SK-N-SH treated with all-trans-retinoic acid at 6 μM for 48 hours (cell line): ENCODE results near the gene CNGA2.

Experiments used
- ATAC-seq: fragments of 200-7000 bp; cut with Tn5 transposase; 3 replicates; pipeline ENCODE4 v1.9.1; 2020; ENCODE audit warnings: mild to moderate bottlenecking, moderate library complexity
- ARNTL ChIP-seq: fragments of 450-650 bp; formaldehyde crosslinking; IDR thresholded peaks from 2 replicates; pipeline ENCODE4 v1.5.0; 2020; ENCODE audit warnings: low read depth, mild to moderate bottlenecking, moderate library complexity, borderline replicate concordance
- BACH2 ChIP-seq: fragments of 250-450 bp; sonication (Bioruptor Pico); IDR thresholded peaks from 2 replicates; pipeline ENCODE4 v1.9.0; 2021; ENCODE audit warnings: mild to moderate bottlenecking, borderline replicate concordance
- CREB5 ChIP-seq: fragments of 250-450 bp; sonication (Bioruptor Pico); IDR thresholded peaks from 2 replicates; pipeline ENCODE4 v1.5.1; 2020; ENCODE audit warnings: low read depth, mild to moderate bottlenecking, moderate library complexity
- CSRNP3 ChIP-seq: fragments of 250-450 bp; sonication (Bioruptor Pico); IDR thresholded peaks from 2 replicates; pipeline ENCODE4 v1.5.1; 2021; ENCODE audit warnings: mild to moderate bottlenecking, moderate library complexity
- GLIS3 ChIP-seq: fragments of 250-450 bp; sonication (Bioruptor Pico); IDR thresholded peaks from 2 replicates; pipeline ENCODE4 v1.5.0; 2020; ENCODE audit warnings: mild to moderate bottlenecking, moderate library complexity
- ISL1 ChIP-seq: fragments of 250-450 bp; sonication (Bioruptor Pico); IDR thresholded peaks from 2 replicates; pipeline ENCODE4 v2.1.2; 2022; ENCODE audit warnings: mild to moderate bottlenecking, moderate library complexity
- OSR1 ChIP-seq: fragments of 250-450 bp; sonication (Bioruptor Pico); IDR thresholded peaks from 2 replicates; pipeline ENCODE4 v1.8.0; 2022; ENCODE audit warnings: moderate library complexity, mild to moderate bottlenecking, inconsistent platforms
- PATZ1 ChIP-seq: fragments of 250-450 bp; sonication (Bioruptor Pico); IDR thresholded peaks from 2 replicates; pipeline ENCODE4 v1.8.0; 2020; ENCODE audit warnings: mild to moderate bottlenecking, moderate library complexity, borderline replicate concordance
- POU6F1 ChIP-seq: fragments of 250-450 bp; sonication (Bioruptor Pico); IDR thresholded peaks from 2 replicates; pipeline ENCODE4 v1.8.0; 2021; ENCODE audit warnings: low read depth, mild to moderate bottlenecking, moderate library complexity, borderline replicate concordance
- PPARA ChIP-seq: fragments of 250-450 bp; sonication (Bioruptor Pico); IDR thresholded peaks from 2 replicates; pipeline ENCODE4 v1.5.0; 2020; ENCODE audit warnings: mild to moderate bottlenecking, borderline replicate concordance
- SNAI2 ChIP-seq: fragments of 250-450 bp; sonication (Bioruptor Pico); IDR thresholded peaks from 2 replicates; pipeline ENCODE4 v1.5.0; 2020; ENCODE audit warnings: mild to moderate bottlenecking, moderate library complexity
- TOX ChIP-seq: fragments of 250-450 bp; sonication (Bioruptor Pico); IDR thresholded peaks from 2 replicates; pipeline ENCODE4 v1.8.0; 2021; ENCODE audit warnings: mild to moderate bottlenecking, moderate library complexity, borderline replicate concordance
- TSHZ2 ChIP-seq: fragments of 250-450 bp; sonication (Bioruptor Pico); IDR thresholded peaks from 2 replicates; pipeline ENCODE4 v1.5.0; 2020; ENCODE audit warnings: mild to moderate bottlenecking, moderate library complexity
- ZC3H10 ChIP-seq: fragments of 250-450 bp; sonication (Bioruptor Pico); IDR thresholded peaks from 2 replicates; pipeline ENCODE4 v1.5.1; 2021; ENCODE audit warnings: mild to moderate bottlenecking, moderate library complexity
- ZFP3 ChIP-seq: fragments of 250-450 bp; sonication (Bioruptor Pico); IDR thresholded peaks from 2 replicates; pipeline ENCODE4 v1.5.0; 2020; ENCODE audit warnings: mild to moderate bottlenecking, moderate library complexity
- ZFP30 ChIP-seq: fragments of 450-650 bp; formaldehyde crosslinking; IDR thresholded peaks from 2 replicates; pipeline ENCODE4 v1.5.0; 2022; ENCODE audit warnings: mild to moderate bottlenecking, moderate library complexity
- ZNF565 ChIP-seq: fragments of 450-650 bp; formaldehyde crosslinking; conservative IDR thresholded peaks from 2 replicates; pipeline ENCODE4 v1.5.0; 2020; ENCODE audit warnings: low read depth, mild to moderate bottlenecking, moderate library complexity
- ZNF70 ChIP-seq: fragments of 450-650 bp; formaldehyde crosslinking; IDR thresholded peaks from 2 replicates; pipeline ENCODE4 v1.5.0; 2020; ENCODE audit warnings: mild to moderate bottlenecking, moderate library complexity
- ZNF8 ChIP-seq: fragments of 450-650 bp; formaldehyde crosslinking; IDR thresholded peaks from 2 replicates; pipeline ENCODE4 v1.5.0; 2020; ENCODE audit warnings: mild to moderate bottlenecking, moderate library complexity

The CNGA2 gene

GRCh38 chrX:151762802-151763201 is 28.3 kb downstream of the CNGA2 start:
- ATAC-seq, result no peak
- TF ChIP-seq ZNF8 (CRISPR knock-in tag) (no peak), ZFP30 (CRISPR knock-in tag) (no peak), ARNTL (CRISPR knock-in tag) (no peak), ZNF70 (CRISPR knock-in tag) (no peak), POU6F1 (CRISPR knock-in tag) (no peak), ISL1 (CRISPR knock-in tag) (no peak), TSHZ2 (no peak), PPARA (CRISPR knock-in tag) (no peak)

GRCh38 chrX:151763711-151764110 is 29.2 kb downstream of the CNGA2 start:
- TF ChIP-seq ZFP3 (CRISPR knock-in tag) (no peak), PPARA (CRISPR knock-in tag) (no peak), OSR1 (no peak), ARNTL (CRISPR knock-in tag) (no peak), ZNF565 (no peak), ZC3H10 (no peak), BACH2 (CRISPR knock-in tag) (no peak), SNAI2 (CRISPR knock-in tag) (no peak), GLIS3 (CRISPR knock-in tag) (no peak)
- TF ChIP-seq, all 23 proteins: peak for 0
- no peak for ATAC-seq

- ATAC-seq, result no peak
These were observed 30.5 kb downstream of the CNGA2 start for GRCh38 chrX:151765026-151765425.

More at GRCh38 chrX:151765026-151765425, 30.5 kb downstream of the CNGA2 start:
- TF ChIP-seq ZFP30 (CRISPR knock-in tag), result no peak
- TF ChIP-seq ISL1 (CRISPR knock-in tag), result no peak
- TF ChIP-seq CSRNP3 (CRISPR knock-in tag), result no peak
- no peak for TF ChIP-seq ARNTL (CRISPR knock-in tag)
- no peak for TF ChIP-seq POU6F1 (CRISPR knock-in tag)
- no peak for TF ChIP-seq ZC3H10
- TF ChIP-seq ZNF565, result no peak
- TF ChIP-seq ZNF70 (CRISPR knock-in tag), result no peak
- no peak for TF ChIP-seq ZNF8 (CRISPR knock-in tag)
- no peak for TF ChIP-seq CREB5
- TF ChIP-seq TSHZ2, result no peak
- TF ChIP-seq TOX, result no peak
- TF ChIP-seq OSR1, result no peak
- TF ChIP-seq PATZ1 (CRISPR knock-in tag), result no peak
- TF ChIP-seq BACH2 (CRISPR knock-in tag), result no peak
- no peak for TF ChIP-seq GLIS3 (CRISPR knock-in tag)
- TF ChIP-seq ZFP3 (CRISPR knock-in tag), result no peak
- TF ChIP-seq PPARA (CRISPR knock-in tag), result no peak
